ENCODE data around the gene HAS3.

- no peak for TF ChIP-seq CTCF (IDR thresholded peaks at IDR 0.05)
- TF ChIP-seq POLR2AphosphoS5 (IDR thresholded peaks at IDR 0.05) = no peak
- TF ChIP-seq POLR2A (IDR thresholded peaks at IDR 0.05) = no peak
Observed at GRCh38 chr16:69160192-69160591, 54.7 kb downstream of the HAS3 start.

Measured in stomach (tissue), 4 donors.